ENCODE measurements around the gene COA8. TPM values are rescaled to one million over a fixed set of nuclear protein-coding genes. Genes with fewer than 3 reads are reported as not detected.

The COA8 gene
- total RNA-seq, 1 donor from 2014 or later, result 33.0 TPM

DNA sequence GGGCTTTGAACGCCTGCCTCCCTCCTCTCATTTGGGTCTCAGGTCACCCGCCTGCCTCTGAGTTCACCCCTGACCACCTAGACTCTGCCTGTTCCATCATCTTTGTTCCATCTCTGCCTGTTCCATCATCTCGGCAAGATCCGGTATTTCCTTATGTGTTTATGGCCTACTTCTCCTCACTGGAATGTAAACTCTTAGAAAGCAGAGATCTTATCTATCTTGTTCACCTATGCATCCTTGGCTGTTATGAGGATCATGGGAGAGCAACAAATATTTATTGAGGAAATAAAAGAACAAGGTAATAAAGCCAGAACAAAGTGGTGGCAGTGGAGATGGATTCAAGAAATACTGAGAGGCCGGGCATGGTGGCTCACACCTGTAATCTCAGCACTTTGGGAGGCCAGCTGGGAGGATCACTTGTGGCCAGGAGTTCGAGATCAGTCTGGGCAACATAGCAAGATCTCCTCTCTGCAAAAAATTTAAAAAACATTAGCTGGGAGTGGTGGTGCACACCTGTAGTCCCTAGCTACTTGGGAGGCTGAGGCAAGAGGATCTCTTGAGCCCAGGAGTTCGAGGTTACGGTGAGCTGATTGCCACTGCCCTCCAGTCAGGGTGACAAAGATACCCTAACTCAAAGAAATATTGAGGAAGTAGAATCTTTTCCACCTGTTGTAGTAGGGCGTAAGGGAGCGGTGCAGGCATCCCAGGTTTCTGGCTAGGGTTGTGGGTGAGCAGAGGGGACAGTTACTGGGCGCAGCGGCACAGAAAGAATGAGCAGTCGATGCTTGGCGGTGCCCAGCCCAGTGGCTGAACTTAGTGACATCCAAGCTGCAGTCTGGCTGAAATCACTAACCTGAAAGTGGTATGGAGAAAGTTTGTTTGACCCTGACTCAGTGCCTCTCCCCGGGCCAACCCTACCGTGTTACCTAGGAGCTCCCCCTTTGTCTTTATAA, 64.6 kb downstream of the COA8 start:
- TF ChIP-seq, protein P1, sequence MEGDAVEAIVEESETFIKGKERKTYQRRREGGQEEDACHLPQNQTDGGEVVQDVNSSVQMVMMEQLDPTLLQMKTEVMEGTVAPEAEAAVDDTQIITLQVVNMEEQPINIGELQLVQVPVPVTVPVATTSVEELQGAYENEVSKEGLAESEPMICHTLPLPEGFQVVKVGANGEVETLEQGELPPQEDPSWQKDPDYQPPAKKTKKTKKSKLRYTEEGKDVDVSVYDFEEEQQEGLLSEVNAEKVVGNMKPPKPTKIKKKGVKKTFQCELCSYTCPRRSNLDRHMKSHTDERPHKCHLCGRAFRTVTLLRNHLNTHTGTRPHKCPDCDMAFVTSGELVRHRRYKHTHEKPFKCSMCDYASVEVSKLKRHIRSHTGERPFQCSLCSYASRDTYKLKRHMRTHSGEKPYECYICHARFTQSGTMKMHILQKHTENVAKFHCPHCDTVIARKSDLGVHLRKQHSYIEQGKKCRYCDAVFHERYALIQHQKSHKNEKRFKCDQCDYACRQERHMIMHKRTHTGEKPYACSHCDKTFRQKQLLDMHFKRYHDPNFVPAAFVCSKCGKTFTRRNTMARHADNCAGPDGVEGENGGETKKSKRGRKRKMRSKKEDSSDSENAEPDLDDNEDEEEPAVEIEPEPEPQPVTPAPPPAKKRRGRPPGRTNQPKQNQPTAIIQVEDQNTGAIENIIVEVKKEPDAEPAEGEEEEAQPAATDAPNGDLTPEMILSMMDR (IDR thresholded peaks at IDR 0.05), result no peak
- DNase-seq, result no peak
- Histone ChIP-seq H3K4me1 (peaks cover 68% of the 10 kb centered on the region), H3K36me3 (peaks cover 7% of the 10 kb centered on the region), H3K27me3 (ENCODE audit: low read depth) (no peaks in the 10 kb centered on the region), H3K27ac (peak overlapping the region; percentile 98), H3K9me3 (no peaks in the 10 kb centered on the region), H3K4me3 (no peak overlapping the region)
- intact Hi-C loops (cut with DNase I), result no loop called here
- no peak for ATAC-seq

DNA sequence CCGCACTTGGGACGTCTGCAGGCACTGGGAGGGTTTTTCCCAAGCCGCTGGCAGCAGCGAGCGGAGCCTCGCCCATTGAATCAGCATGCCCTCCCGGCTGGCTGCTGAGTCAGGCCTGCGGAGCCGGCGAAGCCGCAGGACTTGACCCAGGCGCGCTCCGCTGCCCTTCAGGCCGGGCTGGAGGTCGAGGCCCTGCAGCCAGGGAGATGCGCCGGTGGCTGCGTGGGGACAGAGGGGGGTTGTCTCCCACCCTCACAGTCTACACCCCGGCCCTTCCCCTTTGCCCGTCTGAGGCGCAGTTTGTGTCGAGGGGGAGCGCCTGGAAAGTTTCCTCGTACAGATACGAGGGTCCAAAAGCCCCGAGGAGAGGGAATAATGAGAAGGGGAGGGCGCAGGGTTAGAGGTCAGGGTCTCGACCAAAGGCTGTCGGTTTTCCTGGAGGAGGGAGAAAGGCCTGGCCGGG, 65.5 kb downstream of the COA8 start:
- Histone ChIP-seq H3K27me3 (ENCODE audit: low read depth) (no peaks in the 10 kb centered on the region), H3K27ac (peak overlapping the region; percentile 98), H3K4me1 (peaks cover 72% of the 10 kb centered on the region), H3K9me3 (no peaks in the 10 kb centered on the region), H3K4me3 (peak overlapping the region; percentile 98), H3K36me3 (peaks cover 7% of the 10 kb centered on the region)
- ATAC-seq (peak; percentile 71 to 77), DNase-seq (peak; percentile 84)
- TF ChIP-seq, protein P1 (IDR thresholded peaks at IDR 0.05), result no peak
- intact Hi-C loops (cut with DNase I), result no loop called here

DNA sequence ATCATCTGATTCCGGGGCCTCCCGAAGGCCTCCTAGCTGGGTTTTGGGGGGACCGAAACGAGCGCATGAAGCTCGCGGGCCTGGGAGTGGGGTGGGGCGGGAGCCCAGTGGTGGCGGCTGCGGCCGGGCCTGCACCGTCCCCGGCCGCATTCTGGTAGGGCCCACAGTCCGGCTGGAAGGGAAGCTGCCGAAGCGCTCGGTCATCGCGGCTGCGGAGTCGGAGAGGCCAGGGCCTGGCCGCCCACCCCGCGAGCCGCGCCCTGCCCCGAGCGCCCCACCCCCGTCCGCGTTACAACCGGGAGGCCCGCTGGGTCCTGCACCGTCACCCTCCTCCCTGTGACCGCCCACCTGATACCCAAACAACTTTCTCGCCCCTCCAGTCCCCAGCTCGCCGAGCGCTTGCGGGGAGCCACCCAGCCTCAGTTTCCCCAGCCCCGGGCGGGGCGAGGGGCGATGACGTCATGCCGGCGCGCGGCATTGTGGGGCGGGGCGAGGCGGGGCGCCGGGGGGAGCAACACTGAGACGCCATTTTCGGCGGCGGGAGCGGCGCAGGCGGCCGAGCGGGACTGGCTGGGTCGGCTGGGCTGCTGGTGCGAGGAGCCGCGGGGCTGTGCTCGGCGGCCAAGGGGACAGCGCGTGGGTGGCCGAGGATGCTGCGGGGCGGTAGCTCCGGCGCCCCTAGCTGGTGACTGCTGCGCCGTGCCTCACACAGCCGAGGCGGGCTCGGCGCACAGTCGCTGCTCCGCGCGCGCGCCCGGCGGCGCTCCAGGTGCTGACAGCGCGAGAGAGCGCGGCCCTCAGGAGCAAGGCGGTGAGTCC, 66.1 kb downstream of the COA8 start, which contains the start of gene KLC1:
KLC1 (plus strand) TSS at position 528 of the 819 bp plus-strand sequence. CDS start 25,354 bp downstream, outside the sequence.
- H3K36me3 ChIP-seq, result peaks cover 7% of the 10 kb centered on the region
- H3K27me3 ChIP-seq (ENCODE audit: low read depth), result no peaks in the 10 kb centered on the region
- TF ChIP-seq, protein P1 (IDR thresholded peaks at IDR 0.05), result no peak
- H3K27ac ChIP-seq, result peak within 1 kb of the TSS; percentile 98
- intact Hi-C loops (cut with DNase I), result no loop called here
- no peaks in the 10 kb centered on the region for H3K9me3 ChIP-seq
- peaks cover 71% of the 10 kb centered on the region for H3K4me1 ChIP-seq
- peak within 1 kb of the TSS; percentile 98 for H3K4me3 ChIP-seq
- DNase-seq, result peak; percentile 87
- peak; percentile 91 to 92 for ATAC-seq

DNA sequence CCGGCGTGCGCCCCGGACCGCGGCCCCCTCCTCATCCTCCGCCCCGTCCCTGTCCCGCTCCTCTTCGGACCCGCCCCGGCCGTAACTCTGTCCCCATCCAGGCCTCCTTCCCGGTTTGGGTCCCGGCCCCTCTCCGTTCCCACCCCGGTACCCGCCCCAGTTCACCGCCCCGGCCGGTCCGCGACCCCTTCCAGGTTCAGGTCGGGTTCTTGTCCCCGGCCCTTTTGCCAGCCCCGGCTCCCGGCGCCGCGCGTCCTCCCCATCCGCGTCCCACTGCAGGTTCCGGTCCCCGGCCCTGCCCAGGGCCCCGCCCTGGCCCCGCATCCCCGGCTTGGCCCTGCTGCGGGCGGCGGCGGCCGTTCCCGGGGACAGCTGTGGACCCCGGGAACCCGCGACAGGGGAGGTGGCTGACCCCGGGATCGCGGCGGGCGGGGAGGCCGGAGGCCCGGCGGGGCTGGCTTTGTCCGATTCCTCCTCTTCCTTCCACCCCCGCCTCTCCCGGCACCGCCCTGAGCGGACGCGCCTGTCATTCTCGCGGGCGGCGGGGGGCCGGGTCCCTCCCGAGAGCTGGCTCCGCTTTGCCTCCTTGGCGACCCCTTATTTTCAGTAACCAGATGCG, 66.9 kb downstream of the COA8 start:
- Histone ChIP-seq H3K9me3 (no peaks in the 10 kb centered on the region), H3K27ac (peak overlapping the region; percentile 98), H3K27me3 (ENCODE audit: low read depth) (no peaks in the 10 kb centered on the region), H3K4me3 (peak overlapping the region; percentile 98), H3K4me1 (peaks cover 71% of the 10 kb centered on the region), H3K36me3 (peaks cover 7% of the 10 kb centered on the region)
- TF ChIP-seq, protein P1 (IDR thresholded peaks at IDR 0.05), result no peak
- intact Hi-C loops (cut with DNase I), result no loop called here
- peak; percentile 68 for DNase-seq
- ATAC-seq, result peak; percentile 58 to 64

All from lower lobe of right lung (tissue), 2 donors.